DMS153 treated with DMSO at 0.1 percent for 48 hours (cell line): ENCODE measurements around the gene RXRB.

ENCODE experiments used
- DNase-seq: peaks from one replicate; lab custom pipeline; 2025; ENCODE audit not compliant: unreplicated experiment; lab: John Stamatoyannopoulos, UW

RXRB gene

DNA sequence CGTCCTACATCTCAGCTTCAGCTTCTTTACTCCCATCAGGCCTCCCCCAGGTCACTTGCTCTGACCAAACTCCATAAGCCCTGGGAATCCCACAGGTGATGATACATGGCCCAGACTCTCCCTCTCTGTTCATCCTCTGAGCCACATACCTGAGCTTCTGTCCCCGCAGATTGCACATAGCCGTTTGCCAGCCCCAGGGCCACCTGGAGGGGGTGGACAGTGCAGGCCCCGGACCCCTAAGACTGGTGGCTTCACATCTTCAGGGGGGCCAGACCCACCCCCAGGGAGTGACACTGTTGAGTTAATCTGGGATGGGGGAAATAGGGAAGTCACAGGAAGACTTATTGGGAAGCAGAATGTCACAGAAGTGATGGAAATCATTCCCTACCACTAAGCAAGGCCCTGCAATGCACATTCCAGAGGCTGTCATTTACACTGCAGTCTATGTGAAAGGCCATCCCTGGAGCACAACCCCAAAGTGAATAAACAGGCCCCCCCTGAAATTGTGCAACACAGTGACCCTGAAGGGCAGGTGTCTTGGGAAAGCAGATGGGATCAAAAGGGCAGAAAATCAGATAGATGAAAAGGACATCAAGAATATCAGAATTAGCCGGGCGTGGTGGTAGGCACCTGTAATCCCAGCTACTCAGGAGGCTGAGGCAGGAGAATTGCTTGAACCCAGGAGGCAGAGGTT, 2.2 kb downstream of the RXRB start:
- no peak for DNase-seq

GRCh38 chr6:33197431-33198048, 2.9 kb downstream of the RXRB start:
- DNase-seq = peak; percentile 59

DNA sequence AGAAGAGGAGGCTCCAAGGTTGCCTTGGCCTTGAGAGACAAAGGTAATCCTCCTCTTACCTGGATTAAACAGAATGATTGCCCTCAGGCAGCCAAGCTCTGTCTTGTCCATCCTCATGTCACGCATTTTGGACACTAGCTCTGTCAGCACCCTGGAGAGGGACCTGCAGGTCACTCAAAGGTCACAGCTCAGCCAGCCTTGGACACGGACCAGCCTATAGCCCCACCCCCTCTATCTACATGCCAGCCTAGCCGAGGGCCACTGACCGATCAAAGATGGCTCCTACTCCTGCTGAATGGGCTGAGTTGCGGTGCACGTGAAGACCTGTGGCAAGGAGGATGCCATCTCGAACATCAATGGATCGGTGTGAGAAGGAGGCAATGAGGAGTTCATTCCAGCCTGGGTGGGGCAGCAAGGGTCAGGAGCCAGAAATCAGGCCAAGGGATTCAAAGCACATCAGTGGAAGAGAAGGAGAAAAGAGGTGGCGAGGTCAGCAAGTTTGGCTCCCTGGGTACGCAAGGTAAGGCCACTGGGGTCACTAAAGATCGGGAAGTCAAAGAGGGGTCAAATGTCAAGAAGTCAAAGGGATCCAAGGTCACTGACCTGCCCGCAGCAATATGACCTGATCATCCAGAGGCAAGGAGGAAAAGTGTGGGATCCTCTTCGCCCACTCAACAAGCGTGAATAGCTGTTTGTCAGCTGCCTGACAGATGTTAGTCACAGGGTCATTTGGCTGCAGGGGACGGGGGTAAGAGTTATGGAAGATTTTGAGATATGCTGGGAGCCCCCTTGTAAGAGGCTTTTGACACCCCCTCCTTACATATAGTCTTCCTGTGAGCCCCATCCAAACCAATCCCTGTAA, 4.9 kb downstream of the RXRB start:
- DNase-seq = no peak

DNA sequence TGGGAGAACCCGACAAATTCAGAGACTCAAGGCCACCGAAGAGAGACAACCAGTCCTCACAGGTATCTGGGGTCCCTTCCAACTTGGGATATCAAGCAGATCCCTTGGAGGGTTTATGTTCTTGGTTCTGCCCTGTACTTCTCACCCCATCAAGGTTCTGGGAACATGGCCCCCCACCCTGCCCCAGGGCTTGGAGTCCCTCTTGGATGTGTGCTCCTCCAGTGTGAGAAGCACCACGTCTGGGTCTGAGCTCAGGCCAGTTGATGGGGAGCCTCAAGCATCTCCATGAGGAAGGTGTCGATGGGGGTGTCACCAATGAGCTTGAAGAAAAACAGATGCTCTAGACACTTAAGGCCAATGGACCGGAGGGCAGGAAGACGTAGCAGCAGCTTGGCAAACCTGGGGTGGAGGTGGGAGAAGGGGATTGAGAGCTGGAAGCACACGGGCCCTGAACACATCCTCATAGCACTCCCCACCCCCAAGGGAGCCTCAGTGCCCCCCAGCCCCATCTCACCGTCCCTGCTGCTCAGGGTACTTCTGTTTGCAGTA, 6.0 kb downstream of the RXRB start:
- DNase-seq = no peak

DNA sequence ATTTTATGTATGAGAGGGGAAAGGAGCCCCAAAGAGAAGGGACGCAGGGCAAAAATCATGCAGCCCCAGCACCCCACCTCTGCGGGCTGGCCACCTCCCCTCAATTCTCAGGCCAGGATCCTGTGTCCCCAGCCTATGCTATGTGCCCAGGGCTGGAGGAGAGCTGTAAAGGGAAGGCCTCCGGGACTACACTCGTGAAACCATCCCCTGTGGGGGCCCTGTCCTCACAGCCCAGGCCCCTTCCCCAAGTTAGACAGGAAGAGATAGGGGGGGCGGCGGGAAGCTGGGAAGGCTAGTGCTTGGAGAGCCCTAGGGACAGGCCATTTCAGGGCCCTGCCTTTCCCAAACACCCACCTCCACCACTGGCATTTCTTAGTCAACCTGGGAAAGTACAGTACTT, 6.8 kb downstream of the RXRB start:
- no peak for DNase-seq

- no peak for DNase-seq
Measured at GRCh38 chr6:33192671-33193602, 7.5 kb downstream of the RXRB start.

DNA sequence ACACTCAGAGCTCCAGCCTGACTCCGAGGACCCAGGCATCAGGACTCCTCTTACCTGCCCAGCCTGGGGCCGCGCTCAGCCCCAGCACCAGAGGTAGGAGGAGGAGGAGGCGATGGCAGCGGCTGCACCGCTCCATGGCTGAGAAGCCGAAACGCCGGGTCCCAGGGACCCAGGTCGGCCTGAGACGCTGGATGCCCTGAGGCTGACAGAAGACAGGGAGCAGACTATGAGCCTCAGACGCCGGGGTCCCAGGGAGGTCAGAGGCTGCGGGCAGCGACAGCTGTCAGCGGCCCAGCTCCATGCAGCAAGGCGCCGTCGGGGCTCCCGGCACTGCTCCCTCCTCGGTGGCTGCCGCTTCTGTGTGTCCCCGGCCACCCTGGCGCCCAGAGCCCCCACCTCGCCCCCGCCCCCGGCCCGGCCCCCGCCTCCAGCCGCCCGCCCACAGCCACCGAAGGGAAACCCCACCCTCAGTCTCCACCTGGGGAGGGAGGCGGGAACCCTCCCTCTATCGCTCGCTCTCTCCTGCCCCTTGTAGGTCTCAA, 8.3 kb downstream of the RXRB start, which contains the start of gene COL11A2:
TSS of gene COL11A2 (minus strand) at position 363 of the 542 bp plus-strand sequence. CDS start at position 136, 227 bp downstream.
- no peak for DNase-seq

GRCh38 chr6:33191383-33192104, 8.9 kb downstream of the RXRB start:
- DNase-seq = no peak

GRCh38 chr6:33190504-33191107, 9.9 kb downstream of the RXRB start:
- no peak for DNase-seq

DNA sequence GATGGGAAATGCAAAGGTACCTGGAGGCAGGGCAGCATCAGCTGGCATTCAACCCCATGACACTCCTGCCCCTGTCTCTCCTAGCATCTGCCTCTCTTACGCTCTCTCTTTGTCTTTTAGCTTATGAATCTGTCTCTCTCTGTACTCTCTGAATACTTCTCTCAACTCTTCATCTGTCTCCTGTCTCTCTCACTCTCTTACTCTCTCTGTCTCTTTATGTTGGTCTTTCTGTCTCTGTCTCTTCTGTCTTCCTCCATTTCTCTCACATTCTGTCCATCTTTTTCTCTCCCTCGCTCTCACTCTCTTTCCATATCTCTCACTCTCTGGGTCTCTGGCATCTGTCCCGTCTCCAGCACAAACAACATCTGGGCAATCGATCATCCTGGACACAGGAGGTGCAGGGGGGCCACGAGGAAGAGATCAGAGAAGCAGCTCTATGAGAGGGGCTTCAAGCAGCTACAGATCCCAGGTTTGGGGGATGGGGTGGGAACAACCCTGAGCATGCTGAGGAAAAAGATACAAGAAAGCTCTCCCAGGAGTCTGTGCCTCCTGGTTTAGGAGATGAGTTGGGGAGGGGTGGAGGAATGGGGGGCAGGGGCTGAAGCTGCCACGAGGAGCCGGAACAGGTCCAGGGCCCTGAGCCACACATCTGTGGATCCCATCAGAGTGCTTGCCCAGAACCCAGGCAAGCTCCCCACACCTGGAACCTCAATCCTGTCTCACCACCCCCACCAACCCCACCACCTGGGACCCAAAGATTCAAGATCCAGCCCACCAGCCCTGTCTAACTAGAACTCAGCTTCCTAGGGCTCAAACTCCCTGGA, 10.6 kb downstream of the RXRB start:
- no peak for DNase-seq

DNA sequence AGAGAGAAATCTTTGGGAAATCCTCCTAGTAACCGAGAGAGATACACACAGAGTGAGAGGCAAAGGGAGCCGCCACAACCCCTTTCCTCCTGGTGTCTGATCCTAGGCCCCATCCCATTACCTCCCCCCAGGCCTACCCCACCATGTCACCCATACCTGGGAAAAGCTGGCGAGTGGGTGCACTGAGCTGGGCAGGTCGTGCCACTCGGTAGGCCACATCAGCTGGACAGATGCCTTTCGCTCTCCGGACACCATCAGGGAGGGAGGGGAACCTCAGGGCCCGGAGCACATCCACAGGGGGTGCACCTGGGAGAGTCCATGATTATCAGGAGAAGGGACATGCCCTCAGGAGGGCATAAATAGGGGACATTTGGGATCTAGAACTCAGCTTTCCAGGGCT, 11.3 kb downstream of the RXRB start:
- DNase-seq = no peak

- no peak for DNase-seq
Measured at GRCh38 chr6:33187809-33188208, 12.7 kb downstream of the RXRB start.

- DNase-seq = no peak
Measured at GRCh38 chr6:33185654-33186187, 14.7 kb downstream of the RXRB start.

DNA sequence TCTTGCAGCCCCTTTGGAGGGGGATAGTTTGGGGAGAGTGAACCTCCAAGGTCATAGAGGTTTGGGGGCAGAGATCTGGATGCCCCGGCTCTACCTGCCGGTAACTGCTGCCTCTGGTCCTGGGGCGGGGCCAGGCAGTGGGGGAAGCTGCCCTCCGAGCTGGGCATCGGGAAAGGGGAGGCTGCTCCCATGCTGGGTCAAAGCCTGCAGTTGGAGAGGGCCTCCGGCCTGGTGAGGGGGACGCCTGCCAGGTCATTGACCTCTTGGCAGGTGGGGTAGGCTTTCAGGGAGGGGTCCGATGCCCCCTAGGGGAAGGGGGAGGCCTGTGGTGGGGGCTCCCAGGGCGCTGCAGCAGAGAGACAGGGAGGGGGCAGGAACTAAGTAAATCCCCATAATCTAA, 15.3 kb downstream of the RXRB start:
- DNase-seq = no peak

DNA sequence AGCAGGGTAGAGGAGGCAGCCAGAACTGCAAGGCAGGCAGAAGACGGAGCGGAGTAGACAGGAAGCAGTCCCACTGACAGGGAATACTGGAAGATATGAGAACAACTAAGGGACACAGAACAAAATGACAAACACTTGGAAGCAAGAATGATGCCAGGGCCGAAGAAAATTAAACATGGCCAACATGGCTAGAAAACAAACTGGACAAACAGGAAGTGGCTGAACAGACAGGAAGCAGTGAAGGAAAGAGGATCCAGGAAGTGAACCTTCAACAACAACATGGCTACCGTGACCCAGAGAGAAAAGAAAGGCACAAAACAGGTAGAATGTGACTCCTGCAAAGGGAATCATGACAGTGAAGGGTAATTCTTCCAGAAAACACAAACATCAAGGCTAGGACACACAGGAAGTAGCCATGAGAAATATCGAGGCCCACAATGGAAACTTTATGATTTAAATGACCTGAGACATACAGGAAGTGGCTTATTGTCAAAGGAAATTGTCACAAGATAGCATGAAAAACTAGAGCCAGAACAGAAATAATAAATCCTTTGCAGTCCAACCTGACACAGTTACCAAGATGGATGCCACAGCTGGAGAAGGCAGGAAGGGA, 17.3 kb downstream of the RXRB start:
- DNase-seq = no peak

GRCh38 chr6:33181141-33181540, 19.3 kb downstream of the RXRB start:
- DNase-seq = no peak

DNA sequence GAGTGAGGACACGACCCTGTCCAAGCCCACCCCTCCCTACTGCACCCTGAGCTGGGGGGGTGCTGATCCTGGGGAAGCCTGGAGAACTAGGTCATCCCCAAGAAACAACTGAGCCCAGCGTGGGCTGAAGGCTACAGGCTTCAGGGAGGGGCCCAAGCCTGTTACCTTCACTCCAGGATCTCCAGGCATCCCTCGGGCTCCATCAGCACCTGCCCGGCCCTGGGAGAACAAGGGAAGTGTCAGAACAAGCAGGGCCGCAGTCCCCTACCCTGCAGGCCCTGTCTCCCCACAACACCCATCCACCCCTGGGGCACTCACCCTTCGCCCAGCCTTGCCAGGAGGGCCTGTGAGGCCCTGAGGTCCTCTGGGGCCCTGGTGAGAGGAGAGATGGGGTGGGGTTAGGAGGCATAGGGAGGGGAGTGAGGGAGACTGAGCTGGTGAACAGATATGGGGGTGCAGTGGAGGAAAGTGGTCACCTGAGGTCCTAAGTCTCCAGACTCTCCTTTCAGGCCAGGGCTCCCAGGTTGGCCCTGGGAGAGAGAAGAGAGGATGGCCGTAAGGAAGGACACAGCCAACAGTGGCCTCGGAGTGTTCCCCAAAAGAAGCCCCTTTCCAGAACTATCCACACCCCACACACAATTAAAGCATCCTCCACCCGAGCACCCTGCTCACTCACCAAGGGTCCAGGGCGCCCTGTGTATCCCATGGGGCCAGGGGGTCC, 21.6 kb downstream of the RXRB start:
- DNase-seq = no peak
